Heart right ventricle (tissue), 16 donors: Measurements from ENCODE around the gene REG4. TPM values are rescaled to one million over a fixed set of nuclear protein-coding genes. Genes with fewer than 3 reads are reported as not detected.
A peak's percentile ranks its signal among the peaks of the same experiment; 100 is the strongest.

Experiments used
- ATAC-seq, 8 donors: fragments of 200-7000 bp; cut with Tn5 transposase; one replicate each; pipeline ENCODE4 v1.9.1; 2020; ENCODE audit warnings: mild to moderate bottlenecking in 8 of 8, moderate library complexity in 8 of 8, moderate number of reproducible peaks in 1 of 8
- DNase-seq, 2 donors: peaks; one replicate each; pipeline ENCODE4 v3.0.0-alpha.2; 2020
- H3K27ac ChIP-seq, 10 donors: fragments of 200-600 bp; sonication (generic) in 2 of 10; one replicate each; pipeline versions ENCODE4 v1.5.0 to v1.8.0; 2020 to 2022; ENCODE audit warnings: mild to moderate bottlenecking in 3 of 10
- H3K27me3 ChIP-seq, 7 donors: fragments of 200-600 bp; one replicate each; pipeline ENCODE4 v1.8.0; 2021 to 2022; ENCODE audit warnings: mild to moderate bottlenecking in 2 of 7
- H3K36me3 ChIP-seq, 9 donors: fragments of 200-600 bp; sonication (generic) in 1 of 9; one replicate each; pipeline versions ENCODE4 v1.5.0 to v1.8.0; 2020 to 2022; ENCODE audit warnings: mild to moderate bottlenecking in 2 of 9
- H3K4me1 ChIP-seq, 9 donors: fragments of 200-600 bp; sonication (generic) in 1 of 9; one replicate each; pipeline versions ENCODE4 v1.5.0 to v1.8.0; 2020 to 2022; ENCODE audit warnings: mild to moderate bottlenecking in 4 of 9
- H3K4me3 ChIP-seq, 10 donors: fragments of 200-600 bp; sonication (generic) in 2 of 10; one replicate each; pipeline versions ENCODE4 v1.5.0 to v1.8.0; 2020 to 2022; ENCODE audit warnings: mild to moderate bottlenecking in 7 of 10, moderate library complexity in 2 of 10
- H3K9me3 ChIP-seq, 11 donors: fragments of 200-600 bp in 10 of 11; sonication (generic) in 2 of 11; one replicate each; pipeline versions ENCODE4 v1.5.0 to v1.8.0; 2013 to 2022; ENCODE audit warnings: mild to moderate bottlenecking in 2 of 11, control low read depth in 1 of 11, moderate library complexity in 1 of 11
- WGBS, 2 donors: extraction: QIAGEN DNeasy Blood & Tissue Kit; methylation state at CpG; one replicate each; pipeline ENCODE4 v1.1.7; 2013; ENCODE audit warnings: inconsistent platforms in 1 of 2; 5-methylcytosine and 5-hydroxymethylcytosine counted together
- intact Hi-C, 10 donors: fragments of 100-400 bp; cut with DNase I; formaldehyde crosslinking; loops; one replicate each; pipeline versions ENCODE4 v1.11.1 to v1.14.2; 2022
- polyA plus RNA-seq, 2 donors: library from polyadenylated mRNA; stranded (reverse); fragments of 200-250 nt; gene quantifications; one replicate each; pipeline ENCODE4 v1.2.3, GENCODE V29; 2013
- total RNA-seq, 10 donors: library from RNA; stranded (reverse); fragmentation: NEBNext Ultra II Directional in 3 of 10; extraction: Animal tissue kit (Norgen Biotek cat#: 25700) in 3 of 10; gene quantifications; one replicate each; pipeline versions ENCODE4 v1.2.1 to v1.2.4, GENCODE V29; 2021 to 2023
- TF ChIP-seq, protein P1 (sequence below), 9 donors: fragments of 200-600 bp; sonication (generic) in 2 of 9; IDR thresholded peaks; one replicate each; pipeline versions ENCODE4 v1.5.0 to v1.8.0; 2021 to 2022; ENCODE audit warnings: antibody characterized with exemption in 9 of 9, mild to moderate bottlenecking in 5 of 9, moderate library complexity in 1 of 9
- donor health status: Arrhythmogenic right ventricular cardiomyopathy.
- donor health status: ischemic (EF 13 %, LVEDD 7.1; RV severe dilation, severe dysfunction).
- donor health status: healthy with polysubstance abuse.
- donor health status: DM: no; HTN: yes; CAD: no.
- donor health status: DM: no; HTN: no; CAD: no.
- donor health status: ischemic (EF 25% LVEDD 6.9; RV normal size, moderate dysfunction).
- donor health status: ischemic (EF 25% LVEDD 5.7; RV mildly dilated, moderate dysfunction).
- donor health status: healthy.
- donor health status: DM: yes; HTN: yes; CAD: no.
- donor health status: Ischemic cardiomyopathy.
- donor health status: ischemic (EF 35%, LVEDD 5.7; RV mildly dilated, moderate dysfunction).
- donor health status: nonischemic (EF 11% LVEDD 7.7; RV severe dilation, severe dysfunction).
- donor health status: DM: yes; HTN: yes; CAD: no.
- donor health status: PGD.
- donor health status: ischemic (EF 29% LVEDD 5.4; RV normal size, mild dysfunction).
- donor health status: nonischemic (EF 23%, LVEDD 6.1; RV moderate dilation, normal function).

Gene REG4
- total and polyA plus RNA-seq, 12 donors, result not detected

DNA sequence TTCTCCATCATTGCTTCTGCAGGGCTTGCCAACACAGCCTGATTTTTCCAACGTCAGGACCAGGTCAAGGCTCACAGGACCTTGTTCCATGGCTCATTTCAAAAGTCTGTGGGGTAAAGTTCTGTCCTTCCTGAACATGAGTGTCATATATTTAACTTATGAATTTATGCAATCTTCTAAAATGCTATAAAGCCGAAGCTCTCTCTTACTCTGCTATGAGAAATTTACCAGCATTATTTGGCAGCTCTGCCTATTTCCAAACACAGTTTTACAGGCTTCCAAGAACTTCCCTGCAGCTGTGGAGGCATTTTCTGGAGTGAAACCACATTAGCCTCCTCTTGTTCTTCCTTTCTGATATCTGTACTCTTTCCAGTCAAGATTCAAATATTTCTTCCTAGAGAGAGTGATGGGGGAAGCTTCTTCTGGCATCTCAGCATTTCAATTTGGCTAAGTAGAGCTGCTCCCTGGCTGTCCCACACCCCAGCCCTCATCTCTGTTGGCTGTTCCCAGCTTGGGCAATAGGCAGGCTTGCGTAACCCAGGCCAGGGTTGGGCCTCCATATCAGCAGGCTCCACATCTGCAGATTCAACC, 27.0 kb downstream of the REG4 start:
- intact Hi-C loops, result no loop called here
- DNase-seq, result peak in 1 of 2 donors; percentile 59
- Histone ChIP-seq H3K36me3 (no peaks in the 10 kb centered on the region), H3K4me3 (no peak overlapping the region), H3K27me3 (no peaks in the 10 kb centered on the region), H3K4me1 (peaks cover 0 to 9% (median 4%) of the 10 kb centered on the region in 9 donors), H3K9me3 (no peaks in the 10 kb centered on the region), H3K27ac (no peak overlapping the region)
- TF ChIP-seq, protein P1, sequence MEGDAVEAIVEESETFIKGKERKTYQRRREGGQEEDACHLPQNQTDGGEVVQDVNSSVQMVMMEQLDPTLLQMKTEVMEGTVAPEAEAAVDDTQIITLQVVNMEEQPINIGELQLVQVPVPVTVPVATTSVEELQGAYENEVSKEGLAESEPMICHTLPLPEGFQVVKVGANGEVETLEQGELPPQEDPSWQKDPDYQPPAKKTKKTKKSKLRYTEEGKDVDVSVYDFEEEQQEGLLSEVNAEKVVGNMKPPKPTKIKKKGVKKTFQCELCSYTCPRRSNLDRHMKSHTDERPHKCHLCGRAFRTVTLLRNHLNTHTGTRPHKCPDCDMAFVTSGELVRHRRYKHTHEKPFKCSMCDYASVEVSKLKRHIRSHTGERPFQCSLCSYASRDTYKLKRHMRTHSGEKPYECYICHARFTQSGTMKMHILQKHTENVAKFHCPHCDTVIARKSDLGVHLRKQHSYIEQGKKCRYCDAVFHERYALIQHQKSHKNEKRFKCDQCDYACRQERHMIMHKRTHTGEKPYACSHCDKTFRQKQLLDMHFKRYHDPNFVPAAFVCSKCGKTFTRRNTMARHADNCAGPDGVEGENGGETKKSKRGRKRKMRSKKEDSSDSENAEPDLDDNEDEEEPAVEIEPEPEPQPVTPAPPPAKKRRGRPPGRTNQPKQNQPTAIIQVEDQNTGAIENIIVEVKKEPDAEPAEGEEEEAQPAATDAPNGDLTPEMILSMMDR (IDR thresholded peaks at IDR 0.05), result no peak
- WGBS, 2 donors, result 73% methylated on average over 3 of the region's 3 CpGs
- peak in 7 of 8 donors; percentile 37 to 85 (median 56) for ATAC-seq

- 70 to 76% methylated on average over 6 of the region's 6 CpGs for WGBS, 2 donors
- TF ChIP-seq, protein P1 (IDR thresholded peaks at IDR 0.05), result no peak
- no peaks in the 10 kb centered on the region for H3K27me3 ChIP-seq
- H3K27ac ChIP-seq, result no peak overlapping the region
- intact Hi-C loops, result no loop called here
- H3K9me3 ChIP-seq, result no peaks in the 10 kb centered on the region
- H3K36me3 ChIP-seq, result no peaks in the 10 kb centered on the region
- ATAC-seq (no peak), DNase-seq (no peak)
- H3K4me3 ChIP-seq, result no peak overlapping the region
- peaks cover 0 to 9% (median 4%) of the 10 kb centered on the region in 9 donors for H3K4me1 ChIP-seq
Measured at GRCh38 chr1:119783354-119784185, 27.7 kb downstream of the REG4 start.

- WGBS, 2 donors, result 72 to 80% methylated on average over 7 of the region's 7 CpGs
- H3K4me1 ChIP-seq, result peaks cover 0 to 9% (median 4%) of the 10 kb centered on the region in 9 donors
- H3K27ac ChIP-seq, result no peak overlapping the region
- no peak overlapping the region for H3K4me3 ChIP-seq
- ATAC-seq (no peak), DNase-seq (no peak)
- H3K36me3 ChIP-seq, result no peaks in the 10 kb centered on the region
- no peaks in the 10 kb centered on the region for H3K27me3 ChIP-seq
- H3K9me3 ChIP-seq, result no peaks in the 10 kb centered on the region
- intact Hi-C loops, result no loop called here
- TF ChIP-seq, protein P1 (IDR thresholded peaks at IDR 0.05), result no peak
Measured at GRCh38 chr1:119782631-119783325, 28.5 kb downstream of the REG4 start.

DNA sequence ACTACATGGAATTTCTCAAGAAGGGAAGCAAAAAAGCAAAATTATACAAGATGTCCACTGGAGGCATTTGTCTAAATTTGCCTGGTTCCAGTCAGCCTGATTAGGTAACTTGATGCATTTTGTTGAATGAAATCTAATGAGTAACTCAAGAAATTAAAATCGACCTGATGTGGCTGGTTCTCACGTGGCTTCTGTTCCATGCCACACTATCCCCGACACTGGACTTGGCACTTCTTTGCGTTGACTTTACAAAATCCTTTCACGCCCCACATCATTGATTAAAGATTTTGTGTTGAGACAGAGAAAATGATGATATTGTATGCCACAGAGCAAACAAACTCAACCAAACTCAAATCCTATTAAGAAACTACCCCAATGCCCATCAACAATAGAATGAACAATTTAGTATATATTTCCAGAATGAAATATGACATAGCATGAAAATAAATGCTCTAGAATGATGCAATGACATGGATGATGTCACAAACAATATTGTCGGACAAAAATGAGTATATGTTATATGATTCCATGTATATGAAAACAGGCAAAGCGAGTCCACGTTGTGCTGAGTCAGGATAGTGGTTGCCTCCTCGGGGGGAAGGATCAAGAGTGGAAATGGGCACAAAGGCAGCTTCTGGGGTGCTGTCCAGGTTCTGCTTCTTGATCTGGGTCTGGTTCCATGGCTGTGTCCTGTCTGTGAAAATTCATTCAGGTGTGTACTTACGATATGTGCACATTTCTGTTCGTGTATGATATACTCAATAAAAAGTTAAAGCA, 29.6 kb downstream of the REG4 start:
- Histone ChIP-seq H3K9me3 (no peaks in the 10 kb centered on the region), H3K36me3 (no peaks in the 10 kb centered on the region), H3K4me1 (peaks cover 0 to 9% (median 4%) of the 10 kb centered on the region in 9 donors), H3K27ac (no peak overlapping the region), H3K4me3 (no peak overlapping the region), H3K27me3 (no peaks in the 10 kb centered on the region)
- intact Hi-C loops, result no loop called here
- DNase-seq (no peak), ATAC-seq (no peak)
- TF ChIP-seq, protein P1 (IDR thresholded peaks at IDR 0.05), result no peak
- WGBS, 2 donors, result 83 to 98% methylated on average over 11 of the region's 11 CpGs
